Suprapubic skin (tissue), 4 donors: ENCODE data around the gene FAM98B. TPM values are rescaled to one million over a fixed set of nuclear protein-coding genes. Genes with fewer than 3 reads are reported as not detected.

ENCODE experiments used
- DNase-seq, 2 donors: peaks; one replicate each; pipeline ENCODE4 v3.0.0-alpha.2; 2019; ENCODE audit warnings: low spot score in 2 of 2
- H3K27ac ChIP-seq: fragments of 200-600 bp; sonication (generic); one replicate; pipeline ENCODE4 v1.5.1; 2019
- H3K27me3 ChIP-seq: fragments of 200-600 bp; sonication (generic); one replicate; pipeline ENCODE4 v1.5.1; 2019
- H3K36me3 ChIP-seq: fragments of 200-600 bp; sonication (generic); one replicate; pipeline ENCODE4 v1.5.1; 2019
- H3K4me1 ChIP-seq: fragments of 200-600 bp; sonication (generic); one replicate; pipeline ENCODE4 v1.5.1; 2019
- H3K4me3 ChIP-seq: fragments of 200-600 bp; sonication (generic); one replicate; pipeline ENCODE4 v1.5.1; 2019; ENCODE audit warnings: mild to moderate bottlenecking
- H3K9me3 ChIP-seq: fragments of 200-600 bp; sonication (generic); one replicate; pipeline ENCODE4 v1.5.1; 2019
- CTCF ChIP-seq, 2 donors: fragments of 200-600 bp in 1 of 2; fragments of 450-650 bp in 1 of 2; sonication (generic) in 1 of 2; IDR thresholded peaks; one replicate each; pipeline ENCODE4 v1.5.1; 2016 to 2019; ENCODE audit warnings: antibody characterized with exemption in 2 of 2, mild to moderate bottlenecking in 1 of 2, moderate library complexity in 1 of 2
- EP300 ChIP-seq: sonication (generic); formaldehyde crosslinking; IDR thresholded peaks from one replicate; pipeline ENCODE4 v1.6.1; 2017; ENCODE audit warnings: antibody characterized with exemption
- POLR2A ChIP-seq, 2 donors: fragments of 450-650 bp; IDR thresholded peaks; one replicate each; pipeline ENCODE4 v1.6.1; 2017; ENCODE audit warnings: antibody characterized with exemption in 2 of 2, mild to moderate bottlenecking in 2 of 2, moderate library complexity in 2 of 2
- POLR2AphosphoS5 ChIP-seq, 3 donors: sonication (generic); formaldehyde crosslinking; IDR thresholded peaks; one replicate each; pipeline ENCODE4 v1.6.1; 2017; ENCODE audit warnings: antibody characterized with exemption in 3 of 3
- WGBS: methylation state at CpG from one replicate; pipeline ENCODE4 v1.1.5; 2018; 5-methylcytosine and 5-hydroxymethylcytosine counted together
- total RNA-seq, 4 donors: library from RNA; depleted of rRNA; stranded (reverse); fragments of >200 nt; gene quantifications; one replicate each; pipeline ENCODE4 v1.1.0, GENCODE V29; 2016

Gene FAM98B
- total RNA-seq, 4 donors from 2014 or later = 9.4 to 48.3 (median 14.7) TPM

- Histone ChIP-seq H3K4me3 (no peak overlapping the region), H3K36me3 (no peaks in the 10 kb centered on the region)
Measured at GRCh38 chr15:38504680-38505467, 50.9 kb downstream of the FAM98B start.

GRCh38 chr15:38506997-38507396, 53.1 kb downstream of the FAM98B start:
- TF ChIP-seq EP300 (no peak), POLR2A (IDR thresholded peaks at IDR 0.05) (no peak), POLR2AphosphoS5 (IDR thresholded peaks at IDR 0.05) (no peak), CTCF (IDR thresholded peaks at IDR 0.05) (no peak)
- no peaks in the 10 kb centered on the region for H3K27me3 ChIP-seq
- H3K4me3 ChIP-seq = no peak overlapping the region
- DNase-seq = no peak
- 83% methylated on average over 4 of the region's 4 CpGs for WGBS
- no peaks in the 10 kb centered on the region for H3K36me3 ChIP-seq
- H3K4me1 ChIP-seq = no peaks in the 10 kb centered on the region
- no peak overlapping the region for H3K27ac ChIP-seq
- no peaks in the 10 kb centered on the region for H3K9me3 ChIP-seq

More at GRCh38 chr15:38504680-38505467, 50.9 kb downstream of the FAM98B start:
- no peak overlapping the region for H3K27ac ChIP-seq
- no peak for DNase-seq
- H3K9me3 ChIP-seq = no peaks in the 10 kb centered on the region
- H3K4me1 ChIP-seq = no peaks in the 10 kb centered on the region
- TF ChIP-seq POLR2AphosphoS5 (IDR thresholded peaks at IDR 0.05) (no peak), EP300 (no peak), CTCF (IDR thresholded peaks at IDR 0.05) (no peak), POLR2A (IDR thresholded peaks at IDR 0.05) (no peak)
- 75% methylated on average over 4 of the region's 4 CpGs for WGBS
- no peaks in the 10 kb centered on the region for H3K27me3 ChIP-seq

DNA sequence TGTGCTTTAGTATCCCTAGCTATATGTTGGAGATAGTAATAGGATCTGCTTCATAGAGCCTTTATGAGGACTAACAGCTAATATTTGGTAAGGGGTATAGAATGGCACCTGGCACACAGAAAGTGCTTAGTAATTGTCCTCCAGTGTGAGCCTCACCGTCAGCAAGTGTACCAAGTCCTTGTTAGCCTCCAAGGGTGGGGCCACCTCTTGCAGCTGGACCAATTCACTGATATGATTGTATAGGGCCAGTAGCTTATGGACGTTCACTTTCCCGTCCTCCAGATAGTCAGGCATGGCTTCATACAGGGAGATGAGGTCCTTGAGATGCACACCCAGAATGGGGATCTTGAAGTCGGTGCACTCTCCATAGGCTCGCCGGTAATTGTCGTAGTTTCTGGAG, 53.6 kb downstream of the FAM98B start:
- H3K4me1 ChIP-seq = no peaks in the 10 kb centered on the region
- 93% methylated on average over 7 of the region's 7 CpGs for WGBS
- H3K9me3 ChIP-seq = no peaks in the 10 kb centered on the region
- no peak for DNase-seq
- peaks cover 4% of the 10 kb centered on the region for H3K27me3 ChIP-seq
- H3K36me3 ChIP-seq = no peaks in the 10 kb centered on the region
- no peak for TF ChIP-seq CTCF (IDR thresholded peaks at IDR 0.05)
- no peak for TF ChIP-seq EP300
- TF ChIP-seq POLR2A (IDR thresholded peaks at IDR 0.05) = no peak
- no peak for TF ChIP-seq POLR2AphosphoS5 (IDR thresholded peaks at IDR 0.05)
- H3K4me3 ChIP-seq = no peak overlapping the region
- no peak overlapping the region for H3K27ac ChIP-seq

GRCh38 chr15:38508647-38509046, 54.7 kb downstream of the FAM98B start:
- WGBS = 71% methylated on average over 3 of the region's 3 CpGs
- peaks cover 9% of the 10 kb centered on the region for H3K27me3 ChIP-seq

More at GRCh38 chr15:38508647-38509046, 54.7 kb downstream of the FAM98B start:
- no peak for DNase-seq
- no peaks in the 10 kb centered on the region for H3K36me3 ChIP-seq
- no peaks in the 10 kb centered on the region for H3K4me1 ChIP-seq
- no peak overlapping the region for H3K4me3 ChIP-seq
- TF ChIP-seq POLR2AphosphoS5 (IDR thresholded peaks at IDR 0.05) = no peak
- no peak for TF ChIP-seq CTCF (IDR thresholded peaks at IDR 0.05)
- no peak for TF ChIP-seq EP300
- TF ChIP-seq POLR2A (IDR thresholded peaks at IDR 0.05) = no peak
- H3K9me3 ChIP-seq = no peaks in the 10 kb centered on the region
- no peak overlapping the region for H3K27ac ChIP-seq
